HG03103 (cell line): Measurements from ENCODE around the gene ATP5ME.
"Not testable (repeated sequence)": the region's sequence is repeated elsewhere in the genome, so short reads cannot be mapped to it uniquely, and the experiment has no call there.

Experiments used
- ATAC-seq: cut with Tn5 transposase; IDR thresholded peaks from one replicate; pipeline ENCODE4 v1.9.1; 2021; ENCODE audit warnings: low read depth; ENCODE audit not compliant: unreplicated experiment

The ATP5ME gene

DNA sequence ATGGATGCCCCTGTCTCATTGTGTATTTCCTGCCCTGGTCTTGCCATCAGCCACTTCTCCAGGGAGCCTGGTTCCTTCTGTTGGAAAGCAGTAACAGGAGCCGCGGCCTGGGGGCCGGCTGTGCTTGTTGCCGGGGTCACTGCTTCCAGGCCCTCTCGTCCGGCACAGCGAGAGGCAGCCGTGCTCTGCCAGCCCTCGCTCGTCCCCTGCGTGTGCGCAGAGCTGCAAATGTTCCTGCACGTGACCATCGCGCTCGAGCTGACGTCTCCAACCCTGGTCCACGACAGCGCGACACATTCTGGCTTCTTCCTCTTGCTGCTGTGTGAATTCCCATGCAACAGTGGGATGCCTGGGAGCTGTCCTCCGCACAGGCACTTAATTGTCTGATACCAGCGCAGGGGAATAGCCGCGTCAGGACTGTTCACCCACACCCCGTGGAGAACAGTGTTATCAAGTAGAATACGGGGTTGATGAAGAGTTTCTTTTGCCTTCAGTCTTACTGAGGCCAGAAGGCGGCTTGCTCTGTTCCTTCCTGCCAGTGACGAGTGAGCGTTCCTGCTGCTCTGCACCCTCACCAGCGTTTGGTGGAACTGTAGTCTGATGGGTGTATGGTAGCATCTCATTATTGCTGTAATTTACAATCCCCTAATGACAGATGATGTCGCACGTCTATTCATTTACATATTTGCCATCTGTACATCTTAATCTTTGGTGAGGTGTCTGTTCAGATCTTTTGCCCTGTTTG lies 36.4 kb downstream of the ATP5ME start:
- ATAC-seq, result no peak

DNA sequence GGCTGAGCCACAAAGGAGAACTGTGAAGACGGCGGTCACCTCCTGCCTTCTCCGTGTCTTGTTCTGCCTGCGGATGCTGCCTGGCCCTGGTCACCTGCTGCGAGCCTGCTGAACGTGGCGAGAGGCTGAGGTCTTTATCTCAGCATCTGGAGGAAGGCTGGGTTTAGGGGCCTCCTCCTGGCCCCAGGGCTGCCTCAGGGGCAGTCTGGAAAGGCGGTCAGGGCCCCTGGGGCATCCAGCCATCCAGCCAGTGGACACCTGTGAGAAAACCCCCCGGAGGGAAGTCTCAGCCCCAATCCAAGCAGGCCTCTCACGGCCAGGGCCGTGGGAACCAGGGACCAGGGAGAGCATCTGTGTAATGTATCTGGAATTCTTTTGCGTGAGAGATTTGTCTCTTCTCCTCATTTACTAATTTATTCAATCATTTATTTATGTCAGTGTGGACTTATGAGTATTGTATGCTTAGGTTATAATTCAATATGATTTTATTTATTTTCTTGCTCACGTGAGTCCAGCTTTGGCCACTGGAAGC lies 37.4 kb downstream of the ATP5ME start:
- ATAC-seq, result no peak

DNA sequence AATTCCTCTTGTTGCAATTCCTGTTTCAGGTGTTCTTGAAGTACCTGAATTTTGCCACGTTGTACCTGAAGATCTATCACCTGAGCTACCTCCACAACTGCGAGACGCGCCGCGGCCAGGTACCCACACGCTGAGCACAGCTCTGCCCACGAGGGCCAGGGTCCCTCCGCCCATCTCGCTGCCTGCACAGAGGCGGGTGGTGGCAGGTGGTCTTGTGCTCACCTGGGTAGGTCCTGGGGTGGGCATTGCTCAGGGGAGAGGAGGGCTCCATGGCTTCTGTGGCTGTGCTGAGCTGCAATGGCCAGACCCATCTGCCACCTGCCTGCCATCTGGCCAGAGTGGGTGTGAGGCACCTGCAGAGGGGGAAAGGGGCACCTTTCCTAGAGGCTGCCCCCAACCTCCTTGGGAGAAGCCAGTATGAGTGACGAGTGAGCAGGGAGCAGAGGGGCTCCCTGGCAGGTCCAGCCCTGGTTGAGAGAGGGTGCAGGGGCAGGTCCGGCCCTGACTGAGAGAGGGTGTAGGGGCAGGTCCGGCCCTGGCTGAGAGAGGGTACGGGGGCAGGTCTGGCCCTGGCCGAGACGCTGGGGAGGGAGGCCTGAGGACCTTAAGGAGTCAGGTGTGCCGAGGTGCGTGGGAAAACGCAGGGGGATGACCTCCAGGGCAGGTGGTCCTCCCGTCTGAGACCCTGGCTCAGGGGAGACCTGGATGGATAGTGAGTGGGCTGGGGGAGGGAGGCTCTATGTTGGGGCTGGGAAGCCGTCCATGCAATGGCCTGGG lies 38.0 kb downstream of the ATP5ME start:
- ATAC-seq, result no peak

DNA sequence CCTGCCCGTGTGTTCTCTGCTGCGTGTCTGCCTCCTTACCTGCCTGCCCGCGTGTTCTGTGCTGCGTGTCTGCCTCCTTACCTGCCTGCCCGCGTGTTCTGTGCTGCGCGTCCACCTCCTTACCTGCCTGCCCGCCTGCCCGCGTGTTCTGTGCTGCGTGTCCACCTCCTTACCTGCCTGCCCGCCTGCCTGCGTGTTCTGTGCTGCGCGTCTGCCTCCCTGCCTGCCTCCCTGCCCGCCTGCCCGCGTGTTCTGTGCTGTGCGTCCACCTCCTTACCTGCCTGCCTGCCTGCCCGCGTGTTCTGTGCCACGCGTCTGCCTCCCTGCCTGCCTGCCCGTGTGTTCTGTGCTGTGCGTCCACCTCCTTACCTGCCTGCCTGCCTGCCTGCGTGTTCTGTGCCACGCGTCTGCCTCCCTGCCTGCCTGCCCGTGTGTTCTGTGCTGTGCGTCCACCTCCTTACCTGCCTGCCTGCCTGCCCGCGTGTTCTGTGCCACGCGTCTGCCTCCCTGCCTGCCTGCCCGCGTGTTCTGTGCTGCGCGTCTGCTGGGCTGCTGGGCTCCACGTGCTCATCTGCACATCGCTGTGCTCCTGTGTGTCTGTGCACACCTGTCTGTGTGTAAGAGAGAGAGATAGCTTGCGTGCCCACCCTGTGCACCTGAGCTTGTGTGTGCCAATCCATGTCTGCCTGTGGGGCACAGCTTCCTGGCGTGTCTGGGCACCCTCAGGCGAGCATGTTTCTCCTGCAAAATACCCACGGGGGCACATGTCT lies 38.8 kb downstream of the ATP5ME start:
- not testable (repeated sequence) for ATAC-seq

DNA sequence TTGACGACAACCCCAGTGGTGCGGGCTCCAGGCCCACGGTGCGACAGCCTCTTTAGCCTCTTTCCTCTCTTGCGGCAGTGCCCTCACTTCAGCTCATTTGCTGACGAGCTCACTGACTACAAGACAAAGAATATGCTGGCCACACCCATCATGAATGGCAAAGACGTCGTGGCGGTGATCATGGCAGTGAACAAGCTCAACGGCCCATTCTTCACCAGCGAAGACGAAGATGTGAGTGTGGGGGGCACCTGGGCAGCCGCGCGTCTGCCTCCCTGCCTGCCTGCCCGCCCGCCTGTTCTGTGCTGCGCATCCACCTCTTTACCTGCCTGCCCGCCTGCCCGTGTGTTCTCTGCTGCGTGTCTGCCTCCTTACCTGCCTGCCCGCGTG lies 39.5 kb downstream of the ATP5ME start:
- ATAC-seq, result no peak

DNA sequence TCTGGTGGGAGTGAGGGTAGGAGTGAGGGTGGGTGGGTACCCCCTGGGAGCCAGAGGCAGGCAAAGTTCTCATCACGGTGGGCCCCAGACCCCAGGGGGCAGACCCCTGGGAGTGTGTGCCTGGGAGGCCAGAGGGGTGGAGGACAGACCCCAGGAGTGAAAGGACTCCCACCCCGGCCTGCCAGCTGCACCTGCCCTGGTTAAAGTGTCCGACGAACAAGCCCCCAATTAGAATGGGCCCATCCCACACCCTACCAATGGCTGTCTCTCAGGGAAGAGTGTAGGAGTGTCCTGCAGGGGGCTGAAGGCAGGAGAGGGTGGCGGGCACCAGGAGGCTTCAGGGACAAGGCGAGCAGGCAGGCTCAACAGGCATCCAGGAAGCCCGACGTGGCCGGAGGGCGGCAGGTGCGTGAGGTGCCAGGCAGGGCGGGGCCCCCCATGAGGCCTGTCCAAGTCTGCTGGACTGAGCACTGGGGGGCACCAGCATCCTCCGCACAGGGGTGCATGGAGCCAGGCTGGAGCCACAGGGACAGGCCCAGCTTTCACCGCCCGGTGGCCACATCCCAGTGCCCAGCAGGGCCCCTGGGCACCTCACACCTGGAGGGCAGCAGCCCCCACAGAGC lies 40.0 kb downstream of the ATP5ME start:
- ATAC-seq, result no peak

DNA sequence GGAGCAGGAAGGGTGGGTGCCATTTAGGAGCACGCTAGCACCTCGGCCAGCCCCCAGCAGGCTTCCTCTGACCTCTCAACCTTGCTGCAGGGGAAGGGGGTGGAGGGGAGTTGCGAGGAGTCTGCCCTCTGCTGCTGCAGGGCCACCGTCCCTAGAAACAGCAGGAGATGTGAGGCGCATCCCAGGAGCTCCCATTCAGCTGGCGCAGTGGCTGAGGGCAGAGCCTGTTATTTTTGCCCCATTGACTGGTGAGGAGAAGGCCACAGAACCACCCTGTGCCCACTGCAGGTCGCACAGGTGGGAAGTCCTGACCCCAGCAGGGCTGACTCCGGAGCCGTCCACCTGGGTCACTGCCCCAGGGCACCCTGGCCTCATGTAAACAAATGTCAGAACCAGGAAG lies 40.7 kb downstream of the ATP5ME start:
- no peak for ATAC-seq

DNA sequence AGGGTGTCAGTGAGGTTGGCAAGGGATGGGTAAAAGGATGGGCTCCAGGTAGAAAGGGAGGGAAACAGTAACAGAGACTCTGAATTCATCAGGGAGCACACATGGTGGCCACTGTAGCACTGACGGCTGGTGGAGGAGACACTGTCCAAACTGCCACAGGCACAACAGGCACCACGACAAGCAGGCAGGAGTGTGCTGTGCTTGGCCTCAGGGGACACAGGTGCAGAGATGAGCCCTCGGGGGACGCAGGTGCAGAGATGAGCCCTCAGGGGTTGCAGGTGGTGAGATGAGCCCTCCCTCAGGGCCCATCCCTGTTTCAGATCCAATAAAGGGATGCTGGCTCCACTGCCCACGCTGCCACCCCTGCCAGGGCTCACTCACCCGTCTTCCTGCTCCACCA lies 41.1 kb downstream of the ATP5ME start:
- ATAC-seq, result no peak

DNA sequence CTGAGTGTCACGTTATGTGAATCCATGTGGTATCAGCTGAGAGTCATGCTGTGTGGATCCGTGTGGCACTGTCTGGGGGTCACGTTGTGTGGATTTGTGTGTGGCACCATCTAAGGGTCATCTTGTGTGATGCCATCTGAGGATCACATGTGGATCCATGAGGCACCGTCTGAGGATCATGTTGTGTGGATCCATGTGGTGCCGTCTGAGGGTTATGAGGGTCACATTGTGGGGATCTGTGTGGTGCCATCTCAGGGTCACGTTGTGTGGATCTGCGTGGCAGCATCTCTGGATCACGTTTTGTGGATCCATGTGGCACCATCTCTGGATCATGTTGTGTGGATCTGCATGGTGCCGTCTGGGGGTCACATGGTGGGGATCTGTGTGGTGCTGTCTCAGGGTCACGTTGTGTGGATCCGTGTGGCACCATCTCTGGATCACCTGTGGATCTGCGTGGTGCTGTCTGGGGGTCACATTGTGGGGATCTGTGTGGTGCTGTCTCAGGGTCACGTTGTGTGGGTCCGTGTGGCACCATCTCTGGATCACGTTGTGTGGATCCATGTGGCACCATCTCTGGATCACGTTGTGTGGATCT lies 41.8 kb downstream of the ATP5ME start:
- ATAC-seq, result no peak

DNA sequence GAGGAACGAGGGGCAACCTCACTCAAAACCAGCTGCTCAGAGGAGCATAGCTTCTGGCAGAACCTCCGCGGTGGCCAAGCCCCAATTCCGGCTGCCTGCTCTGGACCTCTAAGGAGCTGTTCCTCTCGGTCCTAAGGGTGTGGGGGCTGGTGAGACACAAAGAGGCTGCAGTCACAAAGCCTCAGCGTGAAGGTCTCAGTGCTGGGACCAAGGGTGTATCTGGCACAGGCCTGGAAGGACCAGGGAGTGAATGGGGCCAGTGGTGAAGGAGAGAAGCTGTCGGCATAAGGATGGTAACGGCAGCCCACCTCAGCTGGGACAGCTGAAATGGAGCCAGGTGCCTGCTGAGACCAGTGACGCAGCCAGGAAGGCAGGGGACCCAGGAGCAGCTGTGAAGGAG lies 43.4 kb downstream of the ATP5ME start:
- no peak for ATAC-seq

DNA sequence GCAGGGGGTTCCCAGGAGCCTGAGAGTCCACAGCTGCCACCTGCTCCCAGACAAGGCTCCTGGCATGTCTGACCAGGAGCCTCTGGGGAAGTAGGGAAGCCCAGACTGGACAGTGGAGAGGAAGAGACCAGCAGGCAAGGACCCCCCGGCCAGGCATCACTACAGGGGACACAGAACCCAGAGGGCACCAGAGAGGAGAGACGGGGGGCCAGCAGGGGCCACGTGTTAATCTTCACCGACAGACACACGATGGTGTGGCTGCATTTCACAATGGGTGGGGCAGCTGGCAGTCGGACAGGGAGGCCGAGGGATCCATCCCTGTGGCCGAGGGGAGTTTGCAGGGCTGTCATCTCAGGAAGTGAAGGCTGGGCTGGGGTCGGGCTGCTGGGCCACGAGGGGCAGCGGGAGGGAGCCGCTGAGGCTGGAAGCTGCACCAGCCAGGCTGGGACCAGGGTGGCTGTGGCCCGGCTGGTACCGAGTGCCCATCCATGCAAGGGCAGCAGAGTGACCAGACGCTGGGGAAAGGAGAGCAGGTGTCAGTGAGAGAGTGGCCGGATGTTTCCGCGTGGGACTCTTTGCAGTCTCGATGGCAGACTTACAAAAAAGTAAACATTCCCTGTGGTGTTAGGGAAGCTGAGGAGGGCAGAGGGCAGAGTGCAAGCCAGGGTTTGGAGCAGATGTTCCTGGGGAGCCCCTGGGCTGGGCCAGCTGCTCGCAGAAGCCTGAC lies 44.0 kb downstream of the ATP5ME start:
- no peak for ATAC-seq

DNA sequence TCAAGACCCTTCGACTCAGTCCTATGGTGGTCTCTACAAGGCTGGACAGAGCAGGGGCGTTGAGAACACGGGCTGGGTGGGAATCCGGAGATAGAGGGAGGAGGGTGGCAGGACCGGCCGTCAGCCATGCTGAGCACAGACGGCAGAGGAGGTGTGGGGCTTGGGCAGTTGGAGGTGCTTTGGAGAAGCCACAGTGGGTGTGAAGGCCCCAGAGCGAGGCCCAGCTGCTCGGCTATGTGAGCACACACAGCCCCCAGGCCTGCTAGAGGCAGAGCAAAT lies 44.5 kb downstream of the ATP5ME start:
- ATAC-seq, result no peak

DNA sequence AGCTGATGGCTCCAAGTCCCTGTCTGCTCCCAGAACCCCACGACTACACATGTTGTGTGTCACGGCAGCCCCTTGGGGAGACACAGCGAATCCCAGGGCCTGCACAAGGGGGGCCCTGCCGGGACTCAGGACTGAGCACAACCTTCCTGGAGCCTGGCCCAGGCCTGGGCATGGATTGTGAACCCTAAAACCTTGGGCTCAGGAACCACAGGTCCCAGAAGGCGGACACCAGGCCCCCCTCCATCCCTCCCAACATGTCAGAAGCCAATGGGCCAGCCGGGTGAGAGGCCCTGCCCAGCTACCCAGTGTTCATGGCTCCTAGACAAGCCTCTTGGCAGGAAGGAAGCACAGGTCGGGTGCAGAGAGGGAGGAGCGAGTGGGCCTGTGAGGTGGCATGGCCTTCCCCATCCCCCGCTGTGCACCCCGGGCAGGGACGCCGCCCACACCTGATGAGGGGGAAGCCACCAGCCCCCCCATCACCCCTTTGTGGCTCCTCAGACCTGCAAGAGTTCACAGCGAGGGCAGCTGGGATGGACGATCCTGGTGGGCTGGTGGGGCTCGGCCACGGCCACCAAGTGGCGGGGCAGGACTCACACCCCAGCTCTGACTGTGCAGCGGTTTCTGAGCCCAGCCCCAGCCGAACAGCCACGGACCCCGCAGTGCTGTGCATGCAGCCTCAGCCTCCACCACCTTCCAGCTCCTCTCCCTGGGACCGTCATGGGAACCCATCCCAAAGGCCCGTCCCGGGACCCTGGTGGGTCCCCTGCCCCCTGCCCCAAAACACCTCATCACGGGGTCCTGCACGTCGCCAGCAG lies 45.0 kb downstream of the ATP5ME start:
- ATAC-seq, result no peak

DNA sequence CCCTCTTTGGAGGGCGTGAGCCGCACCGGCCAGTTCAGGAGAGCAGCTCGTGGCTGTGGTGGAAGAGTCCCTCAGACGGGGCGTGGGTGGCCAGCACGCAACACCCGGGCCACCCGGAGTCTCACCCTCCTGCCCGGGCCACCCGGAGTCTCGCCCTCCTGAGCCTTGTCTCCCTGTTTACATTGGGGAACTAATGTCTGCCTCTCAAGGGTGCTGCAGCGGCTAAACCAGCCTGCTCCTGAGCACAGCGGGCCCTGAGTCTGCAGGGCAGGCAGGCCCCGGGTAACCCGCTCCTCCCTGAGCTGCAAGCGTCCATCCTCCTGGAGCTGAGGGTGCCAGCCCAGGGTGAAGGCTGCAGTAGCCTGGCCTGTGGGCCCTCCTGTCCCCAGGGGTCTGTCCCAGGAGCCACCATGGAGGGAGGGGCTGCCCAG lies 45.8 kb downstream of the ATP5ME start:
- ATAC-seq, result no peak

DNA sequence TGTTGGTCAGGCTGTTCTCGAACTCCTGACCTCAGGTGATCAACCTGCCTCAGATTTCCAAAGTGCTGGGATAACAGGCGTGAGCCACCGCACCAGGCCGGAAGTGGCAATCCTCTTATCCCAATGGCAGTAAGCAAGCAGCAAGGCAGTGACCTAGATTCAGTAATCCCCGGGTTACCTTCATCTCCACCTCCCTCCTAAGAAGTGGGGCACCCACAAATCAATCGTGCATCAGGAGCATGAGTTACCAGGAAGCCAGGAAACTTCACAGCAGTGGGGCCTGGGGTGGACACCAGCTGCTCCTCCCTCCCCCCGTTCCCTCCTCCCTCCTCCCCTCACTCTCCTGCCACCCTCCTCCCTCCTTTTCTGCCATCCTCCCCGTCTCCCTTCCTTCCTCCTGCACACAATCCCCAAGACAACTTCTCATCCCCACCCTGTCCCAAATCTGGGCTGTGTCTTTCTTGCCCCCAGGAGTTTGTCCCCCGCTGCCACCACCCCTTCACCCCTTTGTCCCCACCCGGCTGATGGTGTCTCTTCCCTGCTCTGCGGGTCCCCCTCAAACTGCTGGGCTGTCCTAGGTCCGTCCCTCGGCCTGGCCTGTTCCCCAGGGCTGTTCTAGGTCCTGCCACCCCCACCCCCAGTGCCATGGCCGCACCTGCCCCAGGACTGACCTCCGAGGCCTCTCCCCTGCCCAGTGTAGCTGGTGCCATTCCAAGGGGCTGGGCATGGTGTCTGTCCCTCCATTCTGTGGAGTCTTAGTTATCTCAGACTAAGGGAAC lies 46.5 kb downstream of the ATP5ME start:
- ATAC-seq, result no peak

DNA sequence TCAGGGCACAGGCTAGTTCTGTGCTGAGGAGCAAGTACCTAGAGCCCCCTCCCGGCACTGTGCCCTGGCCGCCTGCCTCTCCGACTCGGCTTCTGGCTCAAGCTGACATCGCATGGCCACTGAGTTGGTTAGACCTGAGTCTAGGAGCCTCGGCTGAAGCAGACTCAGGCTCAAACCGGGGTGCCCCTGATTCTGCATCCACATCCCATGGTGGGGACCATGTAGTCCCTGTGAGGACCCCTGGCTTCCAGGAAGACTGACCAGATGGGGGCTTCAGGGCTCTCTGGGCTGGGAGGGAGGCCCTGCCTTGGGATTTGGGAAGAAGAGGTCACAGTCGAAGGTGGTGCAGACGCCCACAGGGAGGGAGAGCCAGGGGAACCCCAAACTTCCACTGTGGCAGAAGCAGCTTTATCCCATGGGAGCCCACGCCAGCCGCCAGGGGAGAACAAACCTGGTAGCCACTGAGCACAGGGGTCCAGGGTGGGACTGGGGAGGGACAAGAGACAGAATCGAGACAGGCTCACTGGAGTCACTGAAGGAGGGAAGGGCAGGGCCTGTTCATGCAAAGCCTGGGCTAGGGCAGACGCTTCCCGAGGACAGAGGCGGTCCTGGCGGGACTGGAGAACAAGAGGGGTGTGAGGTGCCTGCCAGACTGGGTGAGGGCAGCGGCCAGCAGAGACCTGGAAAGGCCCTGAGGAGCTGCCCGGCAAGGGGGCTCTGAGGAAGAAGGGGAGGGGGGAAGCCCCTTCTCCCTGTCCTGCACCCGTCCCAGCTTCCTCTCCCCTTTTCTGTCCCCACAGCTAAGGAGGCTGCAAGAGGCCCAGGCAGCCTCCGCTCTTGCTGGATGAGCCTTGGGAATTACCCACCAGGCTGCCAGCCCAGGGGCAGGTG lies 47.6 kb downstream of the ATP5ME start:
- no peak for ATAC-seq

DNA sequence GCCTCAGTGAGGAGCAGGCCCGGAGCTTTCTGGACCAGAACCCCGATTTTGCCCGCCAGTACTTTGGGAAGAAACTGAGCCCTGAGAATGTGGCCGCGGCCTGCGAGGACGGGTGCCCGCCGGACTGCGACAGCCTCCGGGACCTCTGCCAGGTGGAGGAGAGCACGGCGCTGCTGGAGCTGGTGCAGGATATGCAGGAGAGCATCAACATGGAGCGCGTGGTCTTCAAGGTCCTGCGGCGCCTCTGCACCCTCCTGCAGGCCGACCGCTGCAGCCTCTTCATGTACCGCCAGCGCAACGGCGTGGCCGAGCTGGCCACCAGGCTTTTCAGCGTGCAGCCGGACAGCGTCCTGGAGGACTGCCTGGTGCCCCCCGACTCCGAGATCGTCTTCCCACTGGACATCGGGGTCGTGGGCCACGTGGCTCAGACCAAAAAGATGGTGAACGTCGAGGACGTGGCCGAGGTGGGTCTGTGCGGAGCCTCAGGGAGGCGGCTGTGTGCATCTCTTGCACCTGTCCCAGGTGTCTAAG lies 48.4 kb downstream of the ATP5ME start:
- no peak for ATAC-seq
